ENCODE data around the gene CNTNAP2. TPM values are rescaled to one million over a fixed set of nuclear protein-coding genes. Genes with fewer than 3 reads are reported as not detected.

Gene CNTNAP2
- total RNA-seq, 2 experiments from 2014 or later: not detected

DNA sequence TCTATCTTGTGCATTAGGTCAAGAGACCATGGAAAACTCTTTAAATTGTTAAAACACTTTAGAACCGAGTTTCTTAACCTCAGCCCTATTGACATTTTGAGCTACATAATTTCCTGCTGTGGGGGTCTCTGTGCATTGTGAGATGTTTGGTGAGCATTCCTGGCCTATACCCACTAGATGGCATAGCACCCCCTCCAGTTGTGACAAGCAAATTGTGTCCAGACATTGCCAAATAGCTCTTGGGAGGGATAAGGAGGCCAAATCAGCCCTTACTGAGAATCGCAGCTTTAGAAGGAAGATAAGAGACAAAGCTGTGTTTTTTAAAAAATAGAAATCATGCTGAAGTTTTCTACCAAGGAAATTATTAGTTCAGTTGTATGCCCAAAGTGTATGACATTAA is 1315.5 kb downstream of the CNTNAP2 start:
- TF ChIP-seq, protein P1, sequence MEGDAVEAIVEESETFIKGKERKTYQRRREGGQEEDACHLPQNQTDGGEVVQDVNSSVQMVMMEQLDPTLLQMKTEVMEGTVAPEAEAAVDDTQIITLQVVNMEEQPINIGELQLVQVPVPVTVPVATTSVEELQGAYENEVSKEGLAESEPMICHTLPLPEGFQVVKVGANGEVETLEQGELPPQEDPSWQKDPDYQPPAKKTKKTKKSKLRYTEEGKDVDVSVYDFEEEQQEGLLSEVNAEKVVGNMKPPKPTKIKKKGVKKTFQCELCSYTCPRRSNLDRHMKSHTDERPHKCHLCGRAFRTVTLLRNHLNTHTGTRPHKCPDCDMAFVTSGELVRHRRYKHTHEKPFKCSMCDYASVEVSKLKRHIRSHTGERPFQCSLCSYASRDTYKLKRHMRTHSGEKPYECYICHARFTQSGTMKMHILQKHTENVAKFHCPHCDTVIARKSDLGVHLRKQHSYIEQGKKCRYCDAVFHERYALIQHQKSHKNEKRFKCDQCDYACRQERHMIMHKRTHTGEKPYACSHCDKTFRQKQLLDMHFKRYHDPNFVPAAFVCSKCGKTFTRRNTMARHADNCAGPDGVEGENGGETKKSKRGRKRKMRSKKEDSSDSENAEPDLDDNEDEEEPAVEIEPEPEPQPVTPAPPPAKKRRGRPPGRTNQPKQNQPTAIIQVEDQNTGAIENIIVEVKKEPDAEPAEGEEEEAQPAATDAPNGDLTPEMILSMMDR (IDR thresholded peaks at IDR 0.05): no peak
- Histone ChIP-seq H3K27me3 (ENCODE audit: control insufficient read depth in 1 of 2, insufficient read depth in 2 of 2, low read length in 2 of 2) (no peaks in the 10 kb centered on the region), H3K9me3 (ENCODE audit: control insufficient read depth in 1 of 2, insufficient read depth in 1 of 2, low read length in 2 of 2) (peaks cover 0 to 4% of the 10 kb centered on the region in 2 experiments), H3K36me3 (ENCODE audit: insufficient read depth, low read length) (no peaks in the 10 kb centered on the region), H3K27ac (ENCODE audit: low read depth in 1 of 2, low read length in 2 of 2) (no peak overlapping the region), H3K4me1 (ENCODE audit: insufficient read depth, low read length) (no peaks in the 10 kb centered on the region), H3K4me3 (ENCODE audit: low read length) (no peak overlapping the region)
- DNase-seq (no peak), ATAC-seq (ENCODE audit: poor library complexity) (no peak)
- intact Hi-C loops (cut with DNase I, micrococcal nuclease): no loop called here
- peaks cover 11% of the 10 kb centered on the region for H3K9me3 Mint-ChIP-seq
- CTCF ChIA-PET: no interaction called here
- POLR2A ChIA-PET: no interaction called here
- no peak overlapping the region for H3K4me3 Mint-ChIP-seq
- H3K27me3 Mint-ChIP-seq: no peaks in the 10 kb centered on the region
- no peak overlapping the region for H3K27ac Mint-ChIP-seq
- no peaks in the 10 kb centered on the region for H3K4me1 Mint-ChIP-seq (ENCODE audit: low read depth)
- H3K36me3 Mint-ChIP-seq (ENCODE audit: low read depth): no peaks in the 10 kb centered on the region

DNA sequence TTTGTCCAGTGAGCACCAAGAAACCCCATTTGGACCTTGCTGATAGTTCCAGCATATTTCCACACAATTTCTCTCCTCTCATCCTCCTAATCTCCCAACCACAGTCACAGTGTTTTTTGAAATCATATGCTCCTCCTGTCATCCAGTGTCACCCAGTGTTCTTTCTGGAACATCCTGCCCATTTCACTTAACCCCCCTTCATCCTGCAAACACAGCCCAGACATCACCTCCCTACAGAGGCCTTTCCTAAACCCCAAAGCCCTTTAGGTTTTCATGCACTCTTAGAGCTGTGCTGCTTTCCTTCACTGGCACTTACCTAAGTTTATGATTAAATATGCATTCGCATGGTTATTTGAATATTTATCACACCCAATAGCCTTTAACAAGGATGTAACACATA is 1316.0 kb downstream of the CNTNAP2 start:
- peaks cover 0 to 4% of the 10 kb centered on the region in 2 experiments for H3K9me3 ChIP-seq (ENCODE audit: control insufficient read depth in 1 of 2, insufficient read depth in 1 of 2, low read length in 2 of 2)
- intact Hi-C loops (cut with DNase I, micrococcal nuclease): no loop called here
- Mint-ChIP-seq H3K9me3 (peaks cover 11% of the 10 kb centered on the region), H3K27me3 (no peaks in the 10 kb centered on the region), H3K4me3 (no peak overlapping the region), H3K27ac (no peak overlapping the region), H3K36me3 (ENCODE audit: low read depth) (no peaks in the 10 kb centered on the region), H3K4me1 (ENCODE audit: low read depth) (no peaks in the 10 kb centered on the region)
- no peak overlapping the region for H3K4me3 ChIP-seq (ENCODE audit: low read length)
- no peak for DNase-seq
- H3K27ac ChIP-seq (ENCODE audit: low read depth in 1 of 2, low read length in 2 of 2): no peak overlapping the region
- no peaks in the 10 kb centered on the region for H3K36me3 ChIP-seq (ENCODE audit: insufficient read depth, low read length)
- ATAC-seq (ENCODE audit: poor library complexity): no peak
- ChIA-PET CTCF (no interaction called here), POLR2A (no interaction called here)
- H3K4me1 ChIP-seq (ENCODE audit: insufficient read depth, low read length): no peaks in the 10 kb centered on the region
- no peaks in the 10 kb centered on the region for H3K27me3 ChIP-seq (ENCODE audit: control insufficient read depth in 1 of 2, insufficient read depth in 2 of 2, low read length in 2 of 2)
- TF ChIP-seq, protein P1 (IDR thresholded peaks at IDR 0.05): no peak

DNA sequence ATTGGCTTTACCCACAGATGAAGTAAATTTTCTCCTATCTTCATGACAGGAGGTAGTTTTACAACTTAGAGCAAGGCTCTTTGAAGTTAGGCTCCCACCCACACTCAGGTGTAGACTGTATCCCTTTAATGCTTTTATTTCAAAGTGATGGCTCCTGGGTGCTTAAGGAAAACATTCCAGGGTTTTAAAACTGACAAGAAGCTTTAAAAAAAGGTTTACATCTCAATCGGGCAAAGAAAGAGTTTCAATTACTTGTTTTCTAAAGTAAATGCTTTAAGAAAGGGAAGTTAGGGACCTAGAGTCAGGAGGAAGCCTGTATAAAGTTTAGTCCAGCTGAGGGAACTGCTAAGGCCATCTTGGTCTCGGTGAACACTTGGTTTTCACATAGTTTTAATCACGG is 1320.1 kb downstream of the CNTNAP2 start:
- Mint-ChIP-seq H3K4me3 (no peak overlapping the region), H3K27ac (no peak overlapping the region), H3K27me3 (no peaks in the 10 kb centered on the region), H3K36me3 (ENCODE audit: low read depth) (no peaks in the 10 kb centered on the region), H3K4me1 (ENCODE audit: low read depth) (no peaks in the 10 kb centered on the region), H3K9me3 (peaks cover 5% of the 10 kb centered on the region)
- peaks cover 0 to 3% of the 10 kb centered on the region in 2 experiments for H3K9me3 ChIP-seq (ENCODE audit: control insufficient read depth in 1 of 2, insufficient read depth in 1 of 2, low read length in 2 of 2)
- ChIA-PET CTCF (no interaction called here), POLR2A (no interaction called here)
- ATAC-seq (ENCODE audit: poor library complexity): no peak
- no peak overlapping the region for H3K27ac ChIP-seq (ENCODE audit: low read depth in 1 of 2, low read length in 2 of 2)
- no peaks in the 10 kb centered on the region for H3K36me3 ChIP-seq (ENCODE audit: insufficient read depth, low read length)
- no peaks in the 10 kb centered on the region for H3K27me3 ChIP-seq (ENCODE audit: control insufficient read depth in 1 of 2, insufficient read depth in 2 of 2, low read length in 2 of 2)
- H3K4me3 ChIP-seq (ENCODE audit: low read length): no peak overlapping the region
- intact Hi-C loops (cut with DNase I, micrococcal nuclease): no loop called here
- TF ChIP-seq, protein P1 (IDR thresholded peaks at IDR 0.05): no peak
- no peak for DNase-seq
- no peaks in the 10 kb centered on the region for H3K4me1 ChIP-seq (ENCODE audit: insufficient read depth, low read length)

Measured in CD4-positive, alpha-beta T cell (primary cell).